HG02852 (cell line): ENCODE measurements around the gene CCDC127.
"Not testable (repeated sequence)": the region's sequence is repeated elsewhere in the genome, so short reads cannot be mapped to it uniquely, and the experiment has no call there.

ENCODE experiments used
- ATAC-seq: cut with Tn5 transposase; IDR thresholded peaks from one replicate; pipeline ENCODE4 v1.9.1; 2021; ENCODE audit warnings: mild to moderate bottlenecking, moderate library complexity; ENCODE audit not compliant: unreplicated experiment

Gene CCDC127

GRCh38 chr5:174876-175465 lies 43.0 kb downstream of the CCDC127 start:
- no peak for ATAC-seq

- ATAC-seq = no peak
Measured at GRCh38 chr5:174291-174600, 43.7 kb downstream of the CCDC127 start.

DNA sequence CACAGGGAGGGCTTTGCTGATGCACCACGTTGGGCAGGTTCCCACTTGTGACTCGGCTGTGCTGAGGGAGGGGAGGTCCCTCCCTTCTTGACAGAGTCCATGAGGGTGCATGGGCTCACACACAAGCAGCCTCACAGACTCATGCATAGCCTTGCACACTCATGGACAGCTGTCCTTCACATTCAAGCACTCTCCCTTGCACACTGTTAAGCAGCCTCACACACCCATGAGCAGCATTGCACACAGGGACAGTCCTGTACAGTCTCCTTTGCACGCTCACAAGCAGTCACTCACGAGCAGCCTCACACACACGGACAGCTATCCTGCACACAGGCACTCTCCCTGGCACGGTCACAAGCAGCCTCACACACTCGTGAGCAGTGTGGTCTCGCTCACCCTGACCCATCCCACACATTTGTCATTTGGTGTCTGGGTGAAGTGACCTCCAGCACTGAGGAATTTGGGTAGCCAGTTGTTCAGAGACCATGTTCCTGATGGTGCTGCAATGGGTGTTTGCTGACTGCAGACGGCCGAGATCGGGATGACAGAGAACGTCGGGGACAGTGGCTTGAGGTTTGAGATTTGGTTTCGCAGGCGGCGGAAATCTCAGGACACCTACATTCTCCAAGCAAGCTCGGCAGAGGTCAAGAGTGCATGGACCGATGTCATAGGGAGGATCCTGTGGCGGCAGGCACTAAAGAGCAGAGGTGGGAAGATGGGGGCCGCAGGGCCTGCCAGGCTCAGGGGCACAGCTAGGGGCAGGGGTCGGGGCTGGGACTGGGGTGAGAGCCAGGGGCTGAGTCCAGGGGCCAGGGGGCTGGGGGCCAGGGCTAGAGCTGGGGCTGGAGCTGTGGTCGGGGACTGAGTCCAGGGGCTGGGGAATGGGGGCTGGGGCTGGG lies 44.3 kb downstream of the CCDC127 start:
- ATAC-seq = no peak

DNA sequence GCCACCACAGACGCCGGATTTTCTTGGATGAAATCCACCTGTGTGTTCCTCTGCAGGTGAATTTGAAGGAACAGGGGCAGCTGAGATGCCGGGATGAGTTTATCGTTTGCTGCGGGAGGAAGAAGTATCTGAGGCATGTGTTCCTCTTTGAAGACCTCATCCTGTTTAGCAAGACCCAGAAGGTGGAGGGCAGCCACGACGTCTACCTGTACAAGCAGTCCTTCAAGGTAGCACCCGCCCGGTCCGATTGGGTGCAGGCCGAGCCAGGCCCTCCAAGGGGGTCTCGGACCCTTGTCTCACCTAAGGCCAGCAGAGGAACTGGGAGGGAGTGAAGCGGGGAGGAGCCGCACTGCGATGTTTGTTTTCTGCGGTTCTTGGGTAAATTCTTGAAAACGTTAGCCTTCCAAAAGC lies 45.1 kb downstream of the CCDC127 start:
- no peak for ATAC-seq

- ATAC-seq = no peak
Measured at GRCh38 chr5:172421-172820, 45.5 kb downstream of the CCDC127 start.

DNA sequence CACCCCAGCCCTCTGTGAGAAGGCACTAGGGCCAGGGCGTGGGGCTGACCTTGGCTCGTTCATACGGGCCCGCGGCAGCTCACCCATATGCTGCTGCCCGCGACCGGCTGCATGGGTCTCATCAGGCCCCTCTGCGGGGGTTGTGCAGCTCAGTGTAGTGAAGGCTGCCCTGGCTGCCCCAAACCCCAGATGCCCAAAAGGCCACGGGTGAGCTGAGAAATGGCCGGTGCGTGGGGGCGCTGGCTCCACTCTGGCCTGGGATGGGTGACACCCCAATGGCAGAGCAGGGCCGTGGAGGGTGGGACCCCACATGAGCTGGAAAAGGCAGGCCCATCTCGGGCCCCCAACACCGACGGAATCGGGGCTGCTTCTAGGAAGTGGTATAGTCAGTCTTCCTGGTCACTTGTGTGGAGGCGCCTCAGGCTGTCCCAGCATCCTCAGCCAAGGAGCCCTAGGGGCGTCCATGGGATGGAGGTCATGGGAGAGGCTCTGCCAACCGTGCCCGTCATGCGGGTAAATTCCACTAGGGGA lies 46.1 kb downstream of the CCDC127 start:
- ATAC-seq = no peak

DNA sequence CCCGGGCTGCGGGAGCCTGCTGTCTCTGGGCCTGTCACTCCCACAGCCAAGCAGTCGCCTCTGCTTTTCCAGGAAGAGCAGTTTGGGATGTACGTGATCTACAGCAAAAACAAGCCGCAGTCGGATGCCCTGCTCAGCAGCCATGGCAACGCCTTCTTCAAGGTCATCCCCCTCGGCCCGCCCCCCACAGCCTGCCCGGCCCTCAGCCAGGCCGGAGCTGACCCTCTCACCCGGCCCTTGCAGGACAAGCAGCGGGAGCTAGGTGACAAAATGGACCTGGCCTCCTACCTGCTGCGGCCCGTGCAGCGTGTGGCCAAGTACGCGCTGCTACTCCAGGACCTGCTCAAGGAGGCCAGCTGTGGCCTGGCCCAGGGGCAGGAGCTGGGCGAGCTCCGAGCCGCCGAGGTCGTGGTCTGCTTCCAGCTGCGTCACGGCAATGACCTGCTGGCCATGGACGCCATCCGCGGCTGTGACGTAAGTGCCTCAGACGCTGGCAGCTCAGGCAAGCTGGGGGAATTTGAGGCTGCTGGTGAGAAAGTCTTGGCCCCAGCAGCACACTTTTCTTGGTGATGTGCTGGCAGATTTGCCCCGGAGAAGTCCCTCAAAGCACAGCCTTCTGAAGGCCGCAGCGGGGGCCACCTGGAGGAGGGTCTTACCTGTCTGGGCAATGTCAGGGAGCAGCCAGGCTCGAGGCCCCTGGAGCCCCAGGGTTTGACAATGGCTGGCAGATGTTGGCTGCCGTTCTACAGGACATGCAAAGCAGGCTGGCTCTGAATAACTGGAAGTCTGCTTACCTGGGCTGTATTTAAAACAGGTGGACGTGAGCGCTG lies 46.8 kb downstream of the CCDC127 start:
- no peak for ATAC-seq

DNA sequence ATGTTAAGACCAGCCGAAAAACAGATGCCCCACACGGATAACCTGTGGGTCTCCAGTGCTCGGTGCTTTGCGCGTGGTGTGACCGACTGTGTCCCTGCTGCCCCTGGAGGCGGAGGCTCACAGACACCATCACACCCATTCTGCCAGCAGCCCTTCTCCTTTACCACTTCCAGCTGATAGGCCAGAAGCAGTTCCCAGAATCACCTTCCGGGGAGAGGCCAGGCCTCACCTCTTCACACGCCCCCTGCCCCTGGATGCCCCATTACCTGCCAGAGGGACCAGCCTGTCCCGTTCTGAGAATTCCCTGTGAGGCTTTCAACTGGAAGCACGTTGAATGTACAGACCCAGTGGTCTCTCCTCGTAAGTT lies 48.2 kb downstream of the CCDC127 start:
- ATAC-seq = no peak

- ATAC-seq = no peak
Measured at GRCh38 chr5:169071-169727, 48.8 kb downstream of the CCDC127 start.

GRCh38 chr5:167982-168660 lies 49.8 kb downstream of the CCDC127 start:
- ATAC-seq = no peak

GRCh38 chr5:167511-167910 lies 50.4 kb downstream of the CCDC127 start:
- no peak for ATAC-seq

- ATAC-seq = no peak
Measured at GRCh38 chr5:166441-167372, 51.2 kb downstream of the CCDC127 start.

- ATAC-seq = not testable (repeated sequence)
Measured at GRCh38 chr5:164783-165182, 53.2 kb downstream of the CCDC127 start.

- ATAC-seq = no peak
Measured at GRCh38 chr5:164244-164643, 53.7 kb downstream of the CCDC127 start.

- no peak for ATAC-seq
Measured at GRCh38 chr5:163841-164240, 54.1 kb downstream of the CCDC127 start.

- no peak for ATAC-seq
Measured at GRCh38 chr5:163338-163620, 54.7 kb downstream of the CCDC127 start.

GRCh38 chr5:162565-163337 lies 55.2 kb downstream of the CCDC127 start:
- ATAC-seq = no peak

- ATAC-seq = no peak
Measured at GRCh38 chr5:162190-162564, 55.8 kb downstream of the CCDC127 start.

DNA sequence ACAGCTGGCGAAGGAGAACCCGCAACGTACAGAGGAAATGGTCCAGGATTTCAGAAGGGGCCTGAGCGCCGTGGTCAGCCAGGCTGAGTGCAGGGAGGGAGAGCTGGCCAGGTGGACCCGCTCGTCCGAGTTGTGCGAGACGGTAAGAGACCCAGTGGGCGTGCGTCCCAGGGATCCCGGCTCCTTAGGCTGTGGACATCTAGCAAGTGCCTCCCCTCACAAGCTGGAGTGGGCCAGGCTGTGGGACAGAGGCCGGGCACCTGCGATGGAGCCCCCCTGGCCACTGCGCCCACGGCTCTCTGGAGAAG lies 56.2 kb downstream of the CCDC127 start:
- ATAC-seq = no peak
